GM12878 (cell line): ENCODE data around the gene TBC1D22B. TPM values are rescaled to one million over a fixed set of nuclear protein-coding genes. Genes with fewer than 3 reads are reported as not detected.

Experiments used
- ASH2L ChIP-seq: fragments of 300-600, 200-600 bp; sonication (generic); IDR thresholded peaks from 2 replicates; pipeline ENCODE4 v1.6.1; 2017; ENCODE audit warnings: low read depth, mild to moderate bottlenecking, borderline replicate concordance
- BCL11A ChIP-seq: IDR thresholded peaks from 2 replicates; pipeline ENCODE4 v1.6.1; 2011; ENCODE audit warnings: low read depth, low read length
- BHLHE40 ChIP-seq, 2 experiments: fragments of 450-650 bp in 1 of 2; IDR thresholded peaks; 2 replicates each; pipeline ENCODE4 v1.6.1; 2011 to 2017; ENCODE audit warnings: low read depth in 2 of 2, borderline replicate concordance in 1 of 2, improper control_type of control experiment in 1 of 2, low read length in 1 of 2, mild to moderate bottlenecking in 1 of 2
- CBFB ChIP-seq: IDR thresholded peaks from 2 replicates; pipeline ENCODE4 v1.6.1; 2016; ENCODE audit warnings: antibody characterized with exemption, low read depth
- CHD2 ChIP-seq: IDR thresholded peaks from 2 replicates; pipeline ENCODE4 v1.6.1; 2011; ENCODE audit warnings: low read depth, low read length, improper control_type of control experiment, borderline replicate concordance
- ELK1 ChIP-seq: IDR thresholded peaks from 2 replicates; pipeline ENCODE4 v1.6.1; 2012; ENCODE audit warnings: low read depth, low read length, improper control_type of control experiment
- ETV6 ChIP-seq, 2 experiments: fragments of 450-650 bp in 1 of 2; IDR thresholded peaks in 1 of 2; conservative IDR thresholded peaks in 1 of 2; 2 replicates each; pipeline ENCODE4 v1.6.1; 2014; ENCODE audit warnings: antibody characterized with exemption in 1 of 2, borderline replicate concordance in 1 of 2, low read depth in 1 of 2, mild to moderate bottlenecking in 1 of 2, moderate library complexity in 1 of 2
- FOXK2 ChIP-seq: fragments of 450-650 bp; IDR thresholded peaks from 2 replicates; pipeline ENCODE4 v1.6.1; 2017; ENCODE audit warnings: mild to moderate bottlenecking, moderate library complexity
- GATAD2B ChIP-seq: fragments of 450-650 bp; conservative IDR thresholded peaks from 2 replicates; pipeline ENCODE4 v1.6.1; 2017; ENCODE audit warnings: low read depth, mild to moderate bottlenecking, moderate library complexity
- JUNB ChIP-seq: IDR thresholded peaks from 2 replicates; pipeline ENCODE4 v1.6.1; 2016; ENCODE audit warnings: antibody characterized with exemption, mild to moderate bottlenecking
- MEF2A ChIP-seq: IDR thresholded peaks from 2 replicates; pipeline ENCODE4 v1.6.1; 2011; ENCODE audit warnings: low read depth, mild to moderate bottlenecking, low read length, moderate library complexity; ENCODE audit not compliant: insufficient read depth
- MTA2 ChIP-seq: fragments of 450-650 bp; IDR thresholded peaks from 2 replicates; pipeline ENCODE4 v1.6.1; 2016; ENCODE audit warnings: low read depth, mild to moderate bottlenecking, moderate library complexity
- NRF1 ChIP-seq: conservative IDR thresholded peaks from 2 replicates; pipeline ENCODE4 v1.6.1; 2011; ENCODE audit warnings: mild to moderate bottlenecking, low read depth, low read length, improper control_type of control experiment
- POLR2AphosphoS5 ChIP-seq: IDR thresholded peaks from 2 replicates; pipeline ENCODE4 v1.6.1; 2011; ENCODE audit warnings: mild to moderate bottlenecking, low read length, inconsistent platforms
- RBBP5 ChIP-seq: fragments of 200-600 bp; sonication (generic); conservative IDR thresholded peaks from 2 replicates; pipeline ENCODE4 v1.6.1; 2016
- SMAD5 ChIP-seq: IDR thresholded peaks from 2 replicates; pipeline ENCODE4 v1.6.1; 2016; ENCODE audit warnings: antibody characterized with exemption, low read depth
- SP1 ChIP-seq: IDR thresholded peaks from one replicate; pipeline ENCODE4 v1.6.1; 2011; ENCODE audit warnings: low read depth, low read length
- SRF ChIP-seq, 2 experiments: IDR thresholded peaks; 2 replicates each; pipeline ENCODE4 v1.6.1; 2011; ENCODE audit warnings: low read depth in 2 of 2, low read length in 2 of 2, mild to moderate bottlenecking in 1 of 2, moderate library complexity in 1 of 2
- SUZ12 ChIP-seq: fragments of 200-600 bp; sonication (generic); IDR thresholded peaks from one replicate; pipeline ENCODE4 v1.6.1; 2018; ENCODE audit warnings: antibody characterized with exemption, mild to moderate bottlenecking; ENCODE audit not compliant: unreplicated experiment
- ZNF207 ChIP-seq: fragments of 450-650 bp; IDR thresholded peaks from 2 replicates; pipeline ENCODE4 v1.6.1; 2014; ENCODE audit warnings: antibody characterized with exemption, mild to moderate bottlenecking, borderline replicate concordance
- polyA plus RNA-seq, 11 experiments: library from polyadenylated mRNA; depleted of rRNA in 4 of 11; unstranded in 6 of 11; stranded (reverse) in 5 of 11; fragments of >200 nt; fragmentation: Nextera tagmentation in 4 of 11; fragmentation: Illumina TruSeq in 1 of 11; extraction: Ambion mirVana in 4 of 11; extraction: Trizol in 1 of 11; gene quantifications; 1 replicate in 1 of 11; 2 replicates in 10 of 11; pipeline versions ENCODE4 v1.2.1 to v1.2.3, GENCODE V29; 2011 to 2016; ENCODE audit warnings: inconsistent platforms in 2 of 11, missing spikeins in 2 of 11, low read depth in 1 of 11
- total RNA-seq, 4 experiments: library from RNA; depleted of rRNA in 3 of 4; stranded (reverse); fragments of >200 nt in 3 of 4; fragmentation: Illumina TruSeq in 1 of 4; extraction: Trizol in 1 of 4; gene quantifications; 2 replicates each; pipeline versions ENCODE4 v1.2.1 to v1.2.3, GENCODE V29; 2013 to 2021
- TF ChIP-seq, protein P1 (sequence below): fragments of 450-650 bp; formaldehyde crosslinking; IDR thresholded peaks from 2 replicates; pipeline ENCODE4 v1.4.0; 2022; ENCODE audit warnings: mild to moderate bottlenecking, moderate library complexity
- TF ChIP-seq, protein P2 (sequence below): fragments of 450-650 bp; IDR thresholded peaks from 2 replicates; pipeline ENCODE4 v1.6.1; 2017; ENCODE audit warnings: mild to moderate bottlenecking, low read depth, inconsistent platforms; ENCODE audit not compliant: poor library complexity, severe bottlenecking

The TBC1D22B gene
- total and polyA plus RNA-seq, 10 of the 15 experiments (the other 5 are each of a cell fraction or from before 2014, with no cell fraction given), result 3.4 to 18.7 (median 14.1) TPM

GRCh38 chr6:37257634-37258404 lies at the start of gene TBC1D22B, which contains the start of gene TMEM217 (continued):
- TF ChIP-seq ELK1 (no peak), MTA2 (peak; percentile 39; the same call in 1 of the 2 replicates), FOXK2 (no peak), CBFB (peak; percentile 60; the same call in 1 of the 2 replicates), SP1 (peak; percentile 98), BHLHE40 (IDR thresholded peaks at IDR 0.05; ENCODE audit: borderline replicate concordance in 1 of 2, low read depth in 2 of 2, low read length in 1 of 2) (peak in 1 of 2 experiments; percentile 50; a peak in 1 of 4 replicates), NRF1 (no peak; the same call in 1 of the 2 replicates), CHD2 (peak; percentile 95), MEF2A (no peak), GATAD2B (peak; percentile 70), SUZ12 (no peak), SMAD5 (0 out of 2 replicates have a peak, but pooled peaks have one; percentile 39), RBBP5 (no peak), ZNF207 (no peak), ASH2L (no peak), JUNB (no peak), POLR2AphosphoS5 (peak; percentile 86), ETV6 (conservative IDR thresholded peaks at IDR 0.05 in 1 of 2, IDR thresholded peaks at IDR 0.05 in 1 of 2; ENCODE audit: borderline replicate concordance in 1 of 2, low read depth in 1 of 2) (peak in 1 of 2 experiments; percentile 62; a peak in 2 of 4 replicates), SRF (IDR thresholded peaks at IDR 0.05; ENCODE audit: low read depth in 2 of 2, low read length in 2 of 2) (no peak), BCL11A (peak; percentile 44)
- TF ChIP-seq, protein P1, sequence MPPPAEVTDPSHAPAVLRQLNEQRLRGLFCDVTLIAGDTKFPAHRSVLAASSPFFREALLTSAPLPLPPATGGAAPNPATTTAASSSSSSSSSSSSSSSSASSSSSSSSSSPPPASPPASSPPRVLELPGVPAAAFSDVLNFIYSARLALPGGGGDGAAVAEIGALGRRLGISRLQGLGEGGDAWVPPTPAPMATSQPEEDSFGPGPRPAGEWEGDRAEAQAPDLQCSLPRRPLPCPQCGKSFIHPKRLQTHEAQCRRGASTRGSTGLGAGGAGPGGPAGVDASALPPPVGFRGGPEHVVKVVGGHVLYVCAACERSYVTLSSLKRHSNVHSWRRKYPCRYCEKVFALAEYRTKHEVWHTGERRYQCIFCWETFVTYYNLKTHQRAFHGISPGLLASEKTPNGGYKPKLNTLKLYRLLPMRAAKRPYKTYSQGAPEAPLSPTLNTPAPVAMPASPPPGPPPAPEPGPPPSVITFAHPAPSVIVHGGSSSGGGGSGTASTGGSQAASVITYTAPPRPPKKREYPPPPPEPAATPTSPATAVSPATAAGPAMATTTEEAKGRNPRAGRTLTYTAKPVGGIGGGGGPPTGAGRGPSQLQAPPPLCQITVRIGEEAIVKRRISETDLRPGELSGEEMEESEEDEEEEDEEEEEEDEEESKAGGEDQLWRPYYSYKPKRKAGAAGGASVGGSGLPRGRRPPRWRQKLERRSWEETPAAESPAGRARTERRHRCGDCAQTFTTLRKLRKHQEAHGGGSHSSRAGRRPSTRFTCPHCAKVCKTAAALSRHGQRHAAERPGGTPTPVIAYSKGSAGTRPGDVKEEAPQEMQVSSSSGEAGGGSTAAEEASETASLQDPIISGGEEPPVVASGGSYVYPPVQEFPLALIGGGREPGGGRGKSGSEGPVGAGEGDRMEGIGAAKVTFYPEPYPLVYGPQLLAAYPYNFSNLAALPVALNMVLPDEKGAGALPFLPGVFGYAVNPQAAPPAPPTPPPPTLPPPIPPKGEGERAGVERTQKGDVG (CRISPR knock-in tag), result no peak
- TF ChIP-seq, protein P2, sequence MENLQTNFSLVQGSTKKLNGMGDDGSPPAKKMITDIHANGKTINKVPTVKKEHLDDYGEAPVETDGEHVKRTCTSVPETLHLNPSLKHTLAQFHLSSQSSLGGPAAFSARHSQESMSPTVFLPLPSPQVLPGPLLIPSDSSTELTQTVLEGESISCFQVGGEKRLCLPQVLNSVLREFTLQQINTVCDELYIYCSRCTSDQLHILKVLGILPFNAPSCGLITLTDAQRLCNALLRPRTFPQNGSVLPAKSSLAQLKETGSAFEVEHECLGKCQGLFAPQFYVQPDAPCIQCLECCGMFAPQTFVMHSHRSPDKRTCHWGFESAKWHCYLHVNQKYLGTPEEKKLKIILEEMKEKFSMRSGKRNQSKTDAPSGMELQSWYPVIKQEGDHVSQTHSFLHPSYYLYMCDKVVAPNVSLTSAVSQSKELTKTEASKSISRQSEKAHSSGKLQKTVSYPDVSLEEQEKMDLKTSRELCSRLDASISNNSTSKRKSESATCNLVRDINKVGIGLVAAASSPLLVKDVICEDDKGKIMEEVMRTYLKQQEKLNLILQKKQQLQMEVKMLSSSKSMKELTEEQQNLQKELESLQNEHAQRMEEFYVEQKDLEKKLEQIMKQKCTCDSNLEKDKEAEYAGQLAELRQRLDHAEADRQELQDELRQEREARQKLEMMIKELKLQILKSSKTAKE, result no peak
